CD4-positive, alpha-beta T cell (primary cell): ENCODE data around the gene HIGD2B. TPM values are rescaled to one million over a fixed set of nuclear protein-coding genes. Genes with fewer than 3 reads are reported as not detected.

Experiments
- ATAC-seq: fragments of 200-7000 bp; cut with Tn5 transposase; one replicate; pipeline ENCODE4 v1.10.0; 2022; ENCODE audit warnings: mild to moderate bottlenecking; ENCODE audit not compliant: poor library complexity
- CTCF ChIA-PET: fragments of 350-600 bp; sonication (Branson Sonifier 250); formaldehyde crosslinking; loops from one replicate; lab custom pipeline; 2021; ENCODE audit warnings: antibody characterized with exemption, inconsistent platforms; lab: Charles Lee
- POLR2A ChIA-PET: fragments of 350-600 bp; sonication (Branson Sonifier 250); formaldehyde crosslinking; loops from one replicate; lab custom pipeline; 2021; ENCODE audit warnings: antibody characterized with exemption, inconsistent platforms; lab: Charles Lee
- DNase-seq, 14 experiments: peaks; one replicate each; pipeline ENCODE4 v3.0.0-alpha.2; 2013 to 2020; ENCODE audit warnings: mixed read lengths in 2 of 14
- H3K27ac ChIP-seq, 2 donors: one replicate each; pipeline versions ENCODE4 v1.5.1 to v1.7.0; 2013; ENCODE audit warnings: low read length in 2 of 2, low read depth in 1 of 2, mild to moderate bottlenecking in 1 of 2
- H3K27me3 ChIP-seq, 2 experiments: 1 replicate in 1 of 2; 2 replicates in 1 of 2; pipeline versions ENCODE4 v1.6.1 to v1.7.0; 2013; ENCODE audit warnings: low read length in 2 of 2, control low read depth in 1 of 2, mild to moderate bottlenecking in 1 of 2, moderate library complexity in 1 of 2; ENCODE audit not compliant: insufficient read depth in 2 of 2, control insufficient read depth in 1 of 2
- H3K36me3 ChIP-seq: one replicate; pipeline ENCODE4 v1.6.1; 2013; ENCODE audit warnings: low read length, control low read depth; ENCODE audit not compliant: insufficient read depth
- H3K4me1 ChIP-seq: one replicate; pipeline ENCODE4 v1.6.1; 2013; ENCODE audit warnings: low read length, control low read depth; ENCODE audit not compliant: insufficient read depth
- H3K4me3 ChIP-seq: one replicate; pipeline ENCODE4 v1.5.1; 2013; ENCODE audit warnings: mild to moderate bottlenecking, low read length, moderate library complexity
- H3K9me3 ChIP-seq, 2 experiments: 1 replicate in 1 of 2; 2 replicates in 1 of 2; pipeline versions ENCODE4 v1.6.1 to v1.7.0; 2013; ENCODE audit warnings: low read length in 2 of 2, mild to moderate bottlenecking in 2 of 2, control low read depth in 1 of 2, moderate library complexity in 1 of 2; ENCODE audit not compliant: control insufficient read depth in 1 of 2, insufficient read depth in 1 of 2
- H3K27ac Mint-ChIP-seq: one replicate; pipeline ENCODE4 v1.8.0; 2020; ENCODE audit warnings: mixed read lengths
- H3K27me3 Mint-ChIP-seq: one replicate; pipeline ENCODE4 v1.8.0; 2021; ENCODE audit warnings: mixed read lengths
- H3K36me3 Mint-ChIP-seq: one replicate; pipeline ENCODE4 v1.8.0; 2021; ENCODE audit warnings: low read depth, mixed read lengths
- H3K4me1 Mint-ChIP-seq: one replicate; pipeline ENCODE4 v1.8.0; 2021; ENCODE audit warnings: low read depth, mixed read lengths
- H3K4me3 Mint-ChIP-seq: one replicate; pipeline ENCODE4 v1.8.0; 2020; ENCODE audit warnings: mild to moderate bottlenecking, mixed read lengths
- H3K9me3 Mint-ChIP-seq: one replicate; pipeline ENCODE4 v1.8.0; 2020; ENCODE audit warnings: mixed read lengths
- intact Hi-C, 2 experiments: fragments of 100-400 bp; cut with DNase I in 1 of 2; cut with micrococcal nuclease in 1 of 2; formaldehyde crosslinking; loops; one replicate each; pipeline versions ENCODE4 v1.15.1 to v1.9.0; 2023 to 2025; cut with DNase I, micrococcal nuclease
- polyA plus RNA-seq, 2 donors: library from polyadenylated mRNA; unstranded; fragments of 120-200 nt; gene quantifications; one replicate each; pipeline ENCODE4 v1.2.1, GENCODE V29; 2013
- total RNA-seq, 174 experiments: library from RNA in 2 of 174; stranded (reverse) in 2 of 174; gene quantifications; one replicate each; pipeline ENCODE4 v1.2.3 and lab custom pipeline; 2021 to 2026
- TF ChIP-seq, protein P1 (sequence below): fragments of 200-600 bp; IDR thresholded peaks from one replicate; pipeline ENCODE4 v1.8.0; 2022; ENCODE audit warnings: antibody characterized with exemption, mild to moderate bottlenecking

HIGD2B gene, protein sequence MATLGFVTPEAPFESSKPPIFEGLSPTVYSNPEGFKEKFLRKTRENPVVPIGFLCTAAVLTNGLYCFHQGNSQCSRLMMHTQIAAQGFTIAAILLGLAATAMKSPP
- under 1 TPM in 1 of 2 experiments, not detected in 1; 0.28 TPM for total RNA-seq
- not detected for polyA plus RNA-seq (2013, experiment 1 of 2)
- not detected for polyA plus RNA-seq (2013, experiment 2 of 2)
- 0 to 0.96 (median 0.19) reads per million in 172 experiments for total RNA-seq (lab: John Stamatoyannopoulos, UW)

DNA sequence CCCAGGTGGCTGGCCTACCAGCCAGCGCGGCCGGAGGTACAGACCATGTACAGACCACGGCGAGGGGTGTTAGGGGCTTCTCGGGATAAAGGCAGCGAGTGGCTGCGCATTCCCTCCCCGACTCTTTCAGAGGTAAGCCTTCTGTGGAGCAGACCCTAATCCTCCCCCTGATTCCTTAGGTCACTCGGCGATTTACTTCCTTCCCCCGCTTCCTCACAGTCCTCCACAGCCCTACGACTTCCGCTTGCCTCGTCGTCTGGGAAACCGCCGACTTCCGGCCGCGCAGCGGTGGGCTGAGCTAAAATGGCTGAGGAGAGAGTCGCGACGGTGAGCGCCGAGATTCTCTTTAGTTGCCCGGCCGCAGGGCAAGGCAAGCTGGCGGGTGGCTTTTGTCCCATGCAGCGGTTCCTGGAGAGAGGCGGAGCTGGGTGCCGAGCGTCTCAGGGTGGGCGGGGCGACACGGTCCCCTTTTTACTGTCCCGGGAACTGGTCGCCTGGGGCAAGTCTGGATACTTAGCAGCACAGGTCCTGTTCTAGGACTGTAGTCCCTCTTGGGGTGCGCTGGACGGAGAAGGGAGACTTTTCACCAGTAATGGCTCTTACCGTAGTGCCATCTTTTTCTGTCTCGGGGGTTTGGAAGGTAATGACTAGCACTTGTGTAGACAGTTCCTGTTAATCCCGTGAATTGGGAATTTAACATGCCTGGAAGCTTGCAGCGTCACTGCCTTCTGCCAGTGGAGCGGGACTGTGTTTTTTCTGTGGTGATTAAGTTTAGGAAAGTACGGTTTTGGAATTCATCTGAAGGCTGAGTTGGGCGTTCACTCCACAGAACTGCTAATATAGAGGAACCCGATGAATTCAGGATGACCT, at the start of gene HIGD2B, which contains the start of gene BBS4:
TSS of gene HIGD2B (minus strand) at position 258 of the 870 bp plus-strand sequence. CDS start 9,808 bp downstream, outside the sequence.
TSS of gene BBS4 (plus strand) at position 283 of the 870 bp plus-strand sequence. CDS start at position 304, 21 bp downstream.
- Mint-ChIP-seq H3K4me3 (peak within 1 kb of the TSS; percentile 94), H3K4me1 (peaks cover 18% of the 10 kb centered on the region), H3K9me3 (no peaks in the 10 kb centered on the region), H3K27ac (peak within 1 kb of the TSS; percentile 96), H3K27me3 (no peaks in the 10 kb centered on the region), H3K36me3 (peaks cover 7% of the 10 kb centered on the region)
- Histone ChIP-seq H3K4me1 (peaks cover 17% of the 10 kb centered on the region), H3K4me3 (peak within 1 kb of the TSS; percentile 75), H3K27me3 (no peaks in the 10 kb centered on the region), H3K9me3 (no peaks in the 10 kb centered on the region), H3K36me3 (no peaks in the 10 kb centered on the region), H3K27ac (peak within 1 kb of the TSS; percentile 77 to 81)
- peak; percentile 92 for ATAC-seq
- intact Hi-C loops: loop anchor here (1.0 to 5.0 kb wide), 4 partner anchors 97 to 569 kb away; partner anchors contain the start of genes ADPGK (in 2 of the 2), MYO9A (in 1 of the 2), PARP6 (in 1 of the 2) and PKM (in 1 of the 2)
- peak; percentile 71 to 93 (median 82) for DNase-seq
- TF ChIP-seq, protein P1, sequence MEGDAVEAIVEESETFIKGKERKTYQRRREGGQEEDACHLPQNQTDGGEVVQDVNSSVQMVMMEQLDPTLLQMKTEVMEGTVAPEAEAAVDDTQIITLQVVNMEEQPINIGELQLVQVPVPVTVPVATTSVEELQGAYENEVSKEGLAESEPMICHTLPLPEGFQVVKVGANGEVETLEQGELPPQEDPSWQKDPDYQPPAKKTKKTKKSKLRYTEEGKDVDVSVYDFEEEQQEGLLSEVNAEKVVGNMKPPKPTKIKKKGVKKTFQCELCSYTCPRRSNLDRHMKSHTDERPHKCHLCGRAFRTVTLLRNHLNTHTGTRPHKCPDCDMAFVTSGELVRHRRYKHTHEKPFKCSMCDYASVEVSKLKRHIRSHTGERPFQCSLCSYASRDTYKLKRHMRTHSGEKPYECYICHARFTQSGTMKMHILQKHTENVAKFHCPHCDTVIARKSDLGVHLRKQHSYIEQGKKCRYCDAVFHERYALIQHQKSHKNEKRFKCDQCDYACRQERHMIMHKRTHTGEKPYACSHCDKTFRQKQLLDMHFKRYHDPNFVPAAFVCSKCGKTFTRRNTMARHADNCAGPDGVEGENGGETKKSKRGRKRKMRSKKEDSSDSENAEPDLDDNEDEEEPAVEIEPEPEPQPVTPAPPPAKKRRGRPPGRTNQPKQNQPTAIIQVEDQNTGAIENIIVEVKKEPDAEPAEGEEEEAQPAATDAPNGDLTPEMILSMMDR: no peak
- POLR2A ChIA-PET: interaction anchor here (0.7 to 1.4 kb wide), 9 partner anchors 9 to 455 kb away, joined by 3 to 11 read pairs (median 4); partner anchors contain the start of genes ADPGK, HEXA and PKM
- CTCF ChIA-PET: interaction anchor here (1.2 to 1.6 kb wide), 2 partner anchors 15 to 213 kb away, joined by 5 to 11 read pairs; no protein-coding TSS in a partner anchor

DNA sequence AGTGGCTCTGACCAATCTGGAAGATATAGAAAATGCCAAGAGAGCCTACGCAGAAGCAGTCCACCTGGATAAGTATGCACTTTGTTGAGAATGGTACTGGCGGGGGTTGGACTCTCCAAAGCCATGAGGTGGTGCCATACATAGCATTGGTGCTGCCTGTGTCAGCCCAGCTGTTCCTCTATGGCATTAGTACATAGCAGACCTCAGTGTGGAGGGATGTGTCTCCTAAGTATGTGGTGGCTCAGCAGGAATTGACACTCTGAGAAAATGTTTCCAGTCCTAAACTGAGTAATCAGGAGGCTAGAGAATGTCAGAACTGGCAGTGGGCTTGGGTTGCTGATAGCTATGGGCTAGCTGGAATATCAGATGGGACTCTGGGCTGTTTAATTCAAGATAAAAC, 49.1 kb upstream of the HIGD2B start:
- Mint-ChIP-seq H3K36me3 (peaks cover 73% of the 10 kb centered on the region), H3K4me1 (peaks cover 30% of the 10 kb centered on the region), H3K27me3 (no peaks in the 10 kb centered on the region), H3K9me3 (no peaks in the 10 kb centered on the region), H3K27ac (peak overlapping the region; percentile 4), H3K4me3 (no peak overlapping the region)
- H3K36me3 ChIP-seq: peaks cover 45% of the 10 kb centered on the region
- DNase-seq (no peak), ATAC-seq (no peak)
- no peak overlapping the region for H3K27ac ChIP-seq
- H3K9me3 ChIP-seq: no peaks in the 10 kb centered on the region
- no peaks in the 10 kb centered on the region for H3K27me3 ChIP-seq
- CTCF ChIA-PET: interaction anchor here (2.0 kb wide), 1 partner anchor 13 kb away, joined by 8 read pairs; no protein-coding TSS in a partner anchor
- H3K4me1 ChIP-seq: peaks cover 8% of the 10 kb centered on the region
- intact Hi-C loops: no loop called here
- POLR2A ChIA-PET: interaction anchor here (1.0 to 1.5 kb wide), 2 partner anchors 13 to 48 kb away, joined by 3 to 5 read pairs; no protein-coding TSS in a partner anchor
- TF ChIP-seq, protein P1: no peak
- no peak overlapping the region for H3K4me3 ChIP-seq
